ENCODE measurements around the gene ZNRF2. TPM values are rescaled to one million over a fixed set of nuclear protein-coding genes. Genes with fewer than 3 reads are reported as not detected.
"Not testable (repeated sequence)": the region's sequence is repeated elsewhere in the genome, so short reads cannot be mapped to it uniquely, and the experiment has no call there.

The ZNRF2 gene
- total and polyA plus RNA-seq, 2 donors (not counting 3 experiments of a cell fraction or from before 2014, with no cell fraction given) = 1.4 to 5.9 TPM

GRCh38 chr7:30380294-30380693, 95.9 kb downstream of the ZNRF2 start:
- Histone ChIP-seq H3K9me1 (replicated peaks; ENCODE audit: control insufficient read depth, extremely low read depth, insufficient read depth, low read length) (no peaks in the 10 kb centered on the region), H3K36me3 (ENCODE audit: control insufficient read depth in 2 of 2, extremely low read depth in 1 of 2, insufficient read depth in 2 of 2, low read length in 2 of 2) (no peaks in the 10 kb centered on the region), H3K9ac (replicated peaks; ENCODE audit: extremely low read depth, insufficient read depth, low read length) (no peak overlapping the region), H3K9me3 (replicated peaks; ENCODE audit: control insufficient read depth, insufficient read depth, low read length) (no peaks in the 10 kb centered on the region), H3K79me2 (ENCODE audit: control insufficient read depth, insufficient read depth, low read length) (no peaks in the 10 kb centered on the region), H4K20me1 (replicated peaks; ENCODE audit: control insufficient read depth, extremely low read depth, insufficient read depth, low read length) (no peaks in the 10 kb centered on the region), H3K27me3 (ENCODE audit: control insufficient read depth in 2 of 2, insufficient read depth in 2 of 2, low read length in 2 of 2) (no peaks in the 10 kb centered on the region), H3K4me3 (replicated peaks in 1 of 3; ENCODE audit: insufficient read depth in 1 of 3, low read depth in 1 of 3, low read length in 3 of 3) (no peak overlapping the region), H3K27ac (ENCODE audit: insufficient read depth, low read depth, low read length) (no peak overlapping the region), H2AFZ (ENCODE audit: low read depth, low read length) (no peak overlapping the region), H3K4me1 (ENCODE audit: control insufficient read depth, extremely low read depth, insufficient read depth, low read length) (no peaks in the 10 kb centered on the region), H3K4me2 (ENCODE audit: insufficient read depth, low read length) (no peak overlapping the region)
- TF ChIP-seq, protein P1, sequence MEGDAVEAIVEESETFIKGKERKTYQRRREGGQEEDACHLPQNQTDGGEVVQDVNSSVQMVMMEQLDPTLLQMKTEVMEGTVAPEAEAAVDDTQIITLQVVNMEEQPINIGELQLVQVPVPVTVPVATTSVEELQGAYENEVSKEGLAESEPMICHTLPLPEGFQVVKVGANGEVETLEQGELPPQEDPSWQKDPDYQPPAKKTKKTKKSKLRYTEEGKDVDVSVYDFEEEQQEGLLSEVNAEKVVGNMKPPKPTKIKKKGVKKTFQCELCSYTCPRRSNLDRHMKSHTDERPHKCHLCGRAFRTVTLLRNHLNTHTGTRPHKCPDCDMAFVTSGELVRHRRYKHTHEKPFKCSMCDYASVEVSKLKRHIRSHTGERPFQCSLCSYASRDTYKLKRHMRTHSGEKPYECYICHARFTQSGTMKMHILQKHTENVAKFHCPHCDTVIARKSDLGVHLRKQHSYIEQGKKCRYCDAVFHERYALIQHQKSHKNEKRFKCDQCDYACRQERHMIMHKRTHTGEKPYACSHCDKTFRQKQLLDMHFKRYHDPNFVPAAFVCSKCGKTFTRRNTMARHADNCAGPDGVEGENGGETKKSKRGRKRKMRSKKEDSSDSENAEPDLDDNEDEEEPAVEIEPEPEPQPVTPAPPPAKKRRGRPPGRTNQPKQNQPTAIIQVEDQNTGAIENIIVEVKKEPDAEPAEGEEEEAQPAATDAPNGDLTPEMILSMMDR (IDR thresholded peaks at IDR 0.05; ENCODE audit: extremely low read depth in 1 of 2, insufficient read depth in 1 of 2, low read depth in 1 of 2, low read length in 2 of 2) = no peak
- TF ChIP-seq MAX (IDR thresholded peaks at IDR 0.05; ENCODE audit: insufficient read depth, insufficient read length) (no peak), POLR2AphosphoS5 (IDR thresholded peaks at IDR 0.05; ENCODE audit: insufficient read depth, low read depth, low read length) (no peak), JUN (IDR thresholded peaks at IDR 0.05; ENCODE audit: borderline replicate concordance, insufficient read depth, insufficient read length, low read depth) (no peak), FOS (IDR thresholded peaks at IDR 0.05; ENCODE audit: borderline replicate concordance, insufficient read depth, low read length) (no peak), POLR2A (IDR thresholded peaks at IDR 0.05; ENCODE audit: low read depth, low read length) (no peak), MYC (IDR thresholded peaks at IDR 0.05; ENCODE audit: low read depth, low read length) (no peak), GATA2 (IDR thresholded peaks at IDR 0.05; ENCODE audit: insufficient read depth, insufficient read length, low read depth, low read length) (no peak), EZH2 (IDR thresholded peaks at IDR 0.05; ENCODE audit: borderline replicate concordance, low read depth, low read length, severe bottlenecking) (no peak)
- intact Hi-C loops (cut with micrococcal nuclease) = no loop called here
- dilution Hi-C loops (cut with MboI; ENCODE audit: extremely low pct_ligation_motif_present, low sequenced_read_pairs) = no loop called here
- FAIRE-seq (no peak), DNase-seq (ENCODE audit: low read depth, low spot score) (no peak)
- BruUV-seq (replicated peaks) = no TSS peak
- CTCF ChIA-PET = no interaction called here
- POLR2A ChIA-PET = no interaction called here

GRCh38 chr7:30380824-30381223, 96.4 kb downstream of the ZNRF2 start:
- H3K36me3 ChIP-seq (ENCODE audit: control insufficient read depth in 2 of 2, extremely low read depth in 1 of 2, insufficient read depth in 2 of 2, low read length in 2 of 2); H3K79me2 ChIP-seq (ENCODE audit: control insufficient read depth, insufficient read depth, low read length); POLR2A ChIA-PET; CTCF ChIA-PET; H3K9me1 ChIP-seq (replicated peaks; ENCODE audit: control insufficient read depth, extremely low read depth, insufficient read depth, low read length); H2AFZ ChIP-seq (ENCODE audit: low read depth, low read length); H3K4me2 ChIP-seq (ENCODE audit: insufficient read depth, low read length); H4K20me1 ChIP-seq (replicated peaks; ENCODE audit: control insufficient read depth, extremely low read depth, insufficient read depth, low read length); H3K27ac ChIP-seq (ENCODE audit: insufficient read depth, low read depth, low read length); dilution Hi-C loops (cut with MboI; ENCODE audit: extremely low pct_ligation_motif_present, low sequenced_read_pairs); DNase-seq (ENCODE audit: low read depth, low spot score); BruUV-seq (replicated peaks); H3K9me3 ChIP-seq (replicated peaks; ENCODE audit: control insufficient read depth, insufficient read depth, low read length); H3K4me1 ChIP-seq (ENCODE audit: control insufficient read depth, extremely low read depth, insufficient read depth, low read length); H3K9ac ChIP-seq (replicated peaks; ENCODE audit: extremely low read depth, insufficient read depth, low read length); H3K4me3 ChIP-seq (replicated peaks in 1 of 3; ENCODE audit: insufficient read depth in 1 of 3, low read depth in 1 of 3, low read length in 3 of 3); intact Hi-C loops (cut with micrococcal nuclease); H3K27me3 ChIP-seq (ENCODE audit: control insufficient read depth in 2 of 2, insufficient read depth in 2 of 2, low read length in 2 of 2); FAIRE-seq: not testable (repeated sequence)

Measured in endothelial cell of umbilical vein (primary cell).